GM12874 (cell line): ENCODE measurements around the gene KRT4.

Experiments used
- CTCF ChIP-seq: IDR thresholded peaks from 2 replicates; pipeline ENCODE4 v1.5.1; 2011; ENCODE audit warnings: low read depth, mild to moderate bottlenecking, control low read depth, low read length, moderate library complexity; ENCODE audit not compliant: insufficient read depth

The KRT4 gene

GRCh38 chr12:52808573-52809160 lies 5.2 kb downstream of the KRT4 start:
- TF ChIP-seq CTCF: no peak

GRCh38 chr12:52807544-52808470 lies 6.1 kb downstream of the KRT4 start:
- no peak for TF ChIP-seq CTCF

GRCh38 chr12:52806821-52807543 lies 6.9 kb downstream of the KRT4 start:
- no peak for TF ChIP-seq CTCF

GRCh38 chr12:52806169-52806811 lies 7.6 kb downstream of the KRT4 start:
- no peak for TF ChIP-seq CTCF

GRCh38 chr12:52805739-52806138 lies 8.2 kb downstream of the KRT4 start:
- TF ChIP-seq CTCF: no peak

GRCh38 chr12:52805000-52805399 lies 8.9 kb downstream of the KRT4 start:
- TF ChIP-seq CTCF: no peak

GRCh38 chr12:52802442-52802841 lies 11.5 kb downstream of the KRT4 start:
- no peak for TF ChIP-seq CTCF
